LNCAP (cell line): ENCODE measurements around the gene PPM1H.

Experiments used
- CTCF ChIP-seq: fragments of 450-650 bp; IDR thresholded peaks from 2 replicates; pipeline ENCODE4 v1.5.1; 2017; ENCODE audit warnings: mild to moderate bottlenecking

Gene PPM1H

DNA sequence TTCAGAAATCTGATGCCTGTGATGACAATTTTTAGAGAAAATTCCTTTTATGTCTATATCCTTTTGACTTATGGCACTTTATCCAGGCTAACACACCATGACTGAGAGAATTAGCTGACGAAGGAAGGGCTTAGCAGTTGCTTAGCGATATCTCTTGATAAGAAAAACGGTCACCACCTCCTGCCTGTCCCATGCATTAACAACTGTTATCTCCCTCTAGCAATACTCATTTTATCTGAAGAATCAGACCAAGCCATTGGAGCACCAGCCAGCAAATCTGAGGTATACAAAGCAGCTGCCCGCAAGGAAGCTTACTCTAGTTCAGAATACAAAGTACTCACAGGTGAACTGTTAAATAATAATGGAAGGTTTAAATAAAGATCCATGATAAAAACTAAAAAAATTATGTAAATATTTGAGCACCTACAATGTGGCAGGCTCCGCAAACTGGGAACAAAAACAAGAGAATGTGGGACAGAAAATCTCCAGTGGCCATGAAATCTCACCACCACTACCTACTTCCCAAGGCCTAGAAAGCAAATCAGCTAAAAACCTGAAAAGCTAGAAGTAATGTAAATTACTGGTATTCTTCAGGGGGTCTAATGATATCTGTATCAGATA, 24.3 kb downstream of the PPM1H start:
- no peak for TF ChIP-seq CTCF

DNA sequence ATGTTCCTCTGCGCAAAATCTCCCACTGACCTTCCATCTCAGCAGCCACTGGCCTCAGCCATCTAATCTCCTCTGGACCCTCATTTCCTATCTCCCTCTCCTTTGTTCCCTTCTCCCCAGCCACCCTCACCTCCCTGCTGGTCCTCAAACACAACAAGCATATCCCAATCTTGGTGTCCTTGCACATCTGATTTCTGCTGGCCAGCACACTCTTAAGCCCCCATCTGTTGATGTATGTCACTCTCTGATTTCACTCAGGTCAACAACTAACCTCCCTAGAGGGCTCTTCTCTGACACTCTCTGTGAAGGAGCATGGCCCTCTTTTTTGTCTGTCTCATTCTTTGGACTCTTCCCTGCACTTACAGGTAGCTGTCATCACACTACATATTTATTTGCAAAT, 25.6 kb downstream of the PPM1H start:
- no peak for TF ChIP-seq CTCF

DNA sequence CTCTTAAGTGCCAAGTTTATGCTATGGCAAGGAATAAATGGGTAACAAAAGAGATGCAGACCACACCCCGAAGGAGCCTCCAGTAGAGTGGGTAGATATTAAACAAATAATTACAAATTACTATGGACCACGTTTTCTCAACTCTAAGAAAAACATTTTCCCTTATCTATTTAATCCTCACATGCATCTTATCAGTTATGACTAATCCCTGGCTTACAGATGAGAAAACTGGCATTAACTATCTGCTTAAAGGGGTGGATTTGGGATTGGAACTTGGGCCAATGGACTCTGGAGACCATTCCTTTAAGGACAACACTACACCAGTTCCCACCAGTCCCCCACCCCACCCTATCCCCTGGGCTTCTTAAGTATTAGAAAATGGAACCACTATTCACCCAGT, 26.3 kb downstream of the PPM1H start:
- no peak for TF ChIP-seq CTCF

GRCh38 chr12:62907561-62907960, 27.4 kb downstream of the PPM1H start:
- TF ChIP-seq CTCF = no peak

- TF ChIP-seq CTCF = no peak
Observed at GRCh38 chr12:62907078-62907477, 27.9 kb downstream of the PPM1H start.

DNA sequence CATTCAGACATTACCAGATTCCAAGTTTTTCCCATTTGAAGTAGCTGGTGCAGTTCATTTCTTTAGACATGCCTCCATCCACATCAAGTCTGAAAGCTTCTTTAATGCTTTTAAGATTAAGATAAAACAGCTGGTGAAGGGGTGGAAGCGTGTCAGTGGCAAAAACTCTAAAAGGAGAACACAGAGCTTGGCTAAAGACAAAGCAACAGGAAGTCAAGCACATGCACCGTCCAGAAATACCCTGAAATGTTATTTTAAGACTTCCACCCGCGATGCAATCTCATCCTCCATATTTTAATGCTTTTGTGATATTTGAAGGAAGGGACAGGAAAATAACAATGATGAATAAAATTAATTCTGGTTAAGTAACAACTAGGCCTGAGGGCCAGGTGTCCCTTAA, 31.8 kb downstream of the PPM1H start:
- TF ChIP-seq CTCF = no peak

DNA sequence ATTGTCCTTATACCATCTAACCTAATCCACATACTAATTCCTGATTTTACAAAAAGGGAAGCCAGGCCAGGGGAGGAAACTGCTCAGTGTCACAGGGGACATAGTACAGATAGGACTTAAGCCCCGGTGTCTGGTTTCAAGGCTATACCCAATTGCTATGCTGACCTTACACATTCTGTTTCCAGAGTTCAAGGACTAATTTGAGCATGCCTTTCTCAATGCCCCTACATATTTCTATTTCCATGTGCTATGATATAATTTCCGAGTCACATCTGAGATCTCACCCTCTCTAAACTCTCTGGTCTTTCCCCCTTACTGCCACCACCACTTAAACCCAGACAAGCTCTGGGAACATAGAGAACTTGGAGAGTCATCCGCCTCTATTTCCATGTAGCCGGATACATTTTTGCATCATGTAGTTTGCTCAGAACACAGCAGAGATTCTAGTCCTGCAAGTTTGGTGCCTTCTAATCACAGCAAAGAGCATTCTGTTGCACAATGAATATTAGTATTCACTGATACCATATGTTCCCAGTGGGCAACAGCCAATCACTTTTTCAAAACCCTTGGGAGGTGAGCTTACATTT, 34.2 kb downstream of the PPM1H start:
- TF ChIP-seq CTCF = no peak
